ENCODE results near the gene LIN9.
"Not testable (repeated sequence)": the region's sequence is repeated elsewhere in the genome, so short reads cannot be mapped to it uniquely, and the experiment has no call there.

The LIN9 gene

GRCh38 chr1:226308723-226309397 lies at the start of gene LIN9:
Gene LIN9, minus strand, starts transcription at chr1:226309164. Its CDS starts 25 bp downstream, at chr1:226309139.
- DNase-seq (ENCODE audit: low spot score): peak; percentile 93

- DNase-seq (ENCODE audit: low spot score): no peak
Observed at GRCh38 chr1:226357416-226357815, 48.5 kb upstream of the LIN9 start.

GRCh38 chr1:226355669-226356551 lies 46.9 kb upstream of the LIN9 start:
- no peak for DNase-seq (ENCODE audit: low spot score)

GRCh38 chr1:226355016-226355415 lies 46.1 kb upstream of the LIN9 start:
- DNase-seq (ENCODE audit: low spot score): no peak

GRCh38 chr1:226353698-226354525 lies 44.9 kb upstream of the LIN9 start:
- DNase-seq (ENCODE audit: low spot score): no peak

GRCh38 chr1:226351709-226352108 lies 42.7 kb upstream of the LIN9 start:
- DNase-seq (ENCODE audit: low spot score): no peak

- no peak for DNase-seq (ENCODE audit: low spot score)
Observed at GRCh38 chr1:226350519-226350865, 41.5 kb upstream of the LIN9 start.

- DNase-seq (ENCODE audit: low spot score): no peak
Observed at GRCh38 chr1:226349801-226350518, 41.0 kb upstream of the LIN9 start.

GRCh38 chr1:226349081-226349480 lies 40.1 kb upstream of the LIN9 start:
- no peak for DNase-seq (ENCODE audit: low spot score)

GRCh38 chr1:226344441-226345259 lies 35.7 kb upstream of the LIN9 start:
- DNase-seq (ENCODE audit: low spot score): no peak

GRCh38 chr1:226342656-226343055 lies 33.7 kb upstream of the LIN9 start:
- DNase-seq (ENCODE audit: low spot score): no peak

- DNase-seq (ENCODE audit: low spot score): not testable (repeated sequence)
Observed at GRCh38 chr1:226340111-226340510, 31.1 kb upstream of the LIN9 start.

GRCh38 chr1:226337276-226337875 lies 28.4 kb upstream of the LIN9 start:
- DNase-seq (ENCODE audit: low spot score): no peak

- DNase-seq (ENCODE audit: low spot score): no peak
Observed at GRCh38 chr1:226335661-226336060, 26.7 kb upstream of the LIN9 start.

- no peak for DNase-seq (ENCODE audit: low spot score)
Observed at GRCh38 chr1:226332947-226333346, 24.0 kb upstream of the LIN9 start.

- DNase-seq (ENCODE audit: low spot score): no peak
Observed at GRCh38 chr1:226329237-226329636, 20.3 kb upstream of the LIN9 start.

- no peak for DNase-seq (ENCODE audit: low spot score)
Observed at GRCh38 chr1:226327761-226328162, 18.8 kb upstream of the LIN9 start.

- no peak for DNase-seq (ENCODE audit: low spot score)
Observed at GRCh38 chr1:226325178-226325577, 16.2 kb upstream of the LIN9 start.

- no peak for DNase-seq (ENCODE audit: low spot score)
Observed at GRCh38 chr1:226324479-226324878, 15.5 kb upstream of the LIN9 start.

- DNase-seq (ENCODE audit: low spot score): no peak
Observed at GRCh38 chr1:226322986-226323385, 14.0 kb upstream of the LIN9 start.

- DNase-seq (ENCODE audit: low spot score): no peak
Observed at GRCh38 chr1:226320930-226321329, 12.0 kb upstream of the LIN9 start.

Measured in left forelimb (tissue), 1 donor.